ENCODE measurements around the gene PXK. TPM values are rescaled to one million over a fixed set of nuclear protein-coding genes. Genes with fewer than 3 reads are reported as not detected.

Gene PXK
- total RNA-seq, 1 donor from 2014 or later, result 18.8 TPM

- Mint-ChIP-seq H3K27ac (ENCODE audit: unreplicated experiment) (no peak overlapping the region), H3K9me3 (ENCODE audit: unreplicated experiment) (no peaks in the 10 kb centered on the region), H3K36me3 (ENCODE audit: low read depth, unreplicated experiment) (peaks cover 29% of the 10 kb centered on the region), H3K27me3 (ENCODE audit: unreplicated experiment) (no peaks in the 10 kb centered on the region), H3K4me1 (ENCODE audit: unreplicated experiment) (peaks cover 7% of the 10 kb centered on the region), H3K4me3 (ENCODE audit: unreplicated experiment) (no peak overlapping the region)
- DNase-seq (ENCODE audit: low spot score), result no peak
- no peak for TF ChIP-seq CTCF (IDR thresholded peaks at IDR 0.05; ENCODE audit: unreplicated experiment)
These were observed 76.2 kb downstream of the PXK start for GRCh38 chr3:58408906-58409305.

- DNase-seq (ENCODE audit: low spot score), result no peak
- no peak for TF ChIP-seq CTCF (IDR thresholded peaks at IDR 0.05; ENCODE audit: unreplicated experiment)
- Mint-ChIP-seq H3K27ac (ENCODE audit: unreplicated experiment) (no peak overlapping the region), H3K4me3 (ENCODE audit: unreplicated experiment) (no peak overlapping the region), H3K9me3 (ENCODE audit: unreplicated experiment) (no peaks in the 10 kb centered on the region), H3K4me1 (ENCODE audit: unreplicated experiment) (peaks cover 15% of the 10 kb centered on the region), H3K36me3 (ENCODE audit: low read depth, unreplicated experiment) (peaks cover 29% of the 10 kb centered on the region), H3K27me3 (ENCODE audit: unreplicated experiment) (no peaks in the 10 kb centered on the region)
These were observed 77.0 kb downstream of the PXK start for GRCh38 chr3:58409663-58410062.

GRCh38 chr3:58411036-58411435 lies 78.3 kb downstream of the PXK start:
- H3K36me3 Mint-ChIP-seq (ENCODE audit: low read depth, unreplicated experiment), result peaks cover 29% of the 10 kb centered on the region
- peak overlapping the region; percentile 32 for H3K27ac Mint-ChIP-seq (ENCODE audit: unreplicated experiment)
- H3K4me1 Mint-ChIP-seq (ENCODE audit: unreplicated experiment), result peaks cover 29% of the 10 kb centered on the region
- no peaks in the 10 kb centered on the region for H3K27me3 Mint-ChIP-seq (ENCODE audit: unreplicated experiment)
- no peaks in the 10 kb centered on the region for H3K9me3 Mint-ChIP-seq (ENCODE audit: unreplicated experiment)
- DNase-seq (ENCODE audit: low spot score), result no peak
- peak overlapping the region; percentile 60 for H3K4me3 Mint-ChIP-seq (ENCODE audit: unreplicated experiment)
- TF ChIP-seq CTCF (IDR thresholded peaks at IDR 0.05; ENCODE audit: unreplicated experiment), result no peak

GRCh38 chr3:58411851-58412830 lies 79.4 kb downstream of the PXK start:
- no peaks in the 10 kb centered on the region for H3K27me3 Mint-ChIP-seq (ENCODE audit: unreplicated experiment)
- no peak for DNase-seq (ENCODE audit: low spot score)
- no peak for TF ChIP-seq CTCF (IDR thresholded peaks at IDR 0.05; ENCODE audit: unreplicated experiment)
- H3K4me3 Mint-ChIP-seq (ENCODE audit: unreplicated experiment), result no peak overlapping the region
- peaks cover 26% of the 10 kb centered on the region for H3K36me3 Mint-ChIP-seq (ENCODE audit: low read depth, unreplicated experiment)
- peaks cover 32% of the 10 kb centered on the region for H3K4me1 Mint-ChIP-seq (ENCODE audit: unreplicated experiment)
- no peaks in the 10 kb centered on the region for H3K9me3 Mint-ChIP-seq (ENCODE audit: unreplicated experiment)
- no peak overlapping the region for H3K27ac Mint-ChIP-seq (ENCODE audit: unreplicated experiment)

All from endothelial cell (in vitro differentiated cells).